Measurements from ENCODE around the gene PLEKHJ1. TPM values are rescaled to one million over a fixed set of nuclear protein-coding genes. Genes with fewer than 3 reads are reported as not detected.
A peak's percentile ranks its signal among the peaks of the same experiment; 100 is the strongest.

Gene PLEKHJ1
- total and polyA plus RNA-seq, 3 donors from 2014 or later, result 111 to 153 (median 126) TPM

DNA sequence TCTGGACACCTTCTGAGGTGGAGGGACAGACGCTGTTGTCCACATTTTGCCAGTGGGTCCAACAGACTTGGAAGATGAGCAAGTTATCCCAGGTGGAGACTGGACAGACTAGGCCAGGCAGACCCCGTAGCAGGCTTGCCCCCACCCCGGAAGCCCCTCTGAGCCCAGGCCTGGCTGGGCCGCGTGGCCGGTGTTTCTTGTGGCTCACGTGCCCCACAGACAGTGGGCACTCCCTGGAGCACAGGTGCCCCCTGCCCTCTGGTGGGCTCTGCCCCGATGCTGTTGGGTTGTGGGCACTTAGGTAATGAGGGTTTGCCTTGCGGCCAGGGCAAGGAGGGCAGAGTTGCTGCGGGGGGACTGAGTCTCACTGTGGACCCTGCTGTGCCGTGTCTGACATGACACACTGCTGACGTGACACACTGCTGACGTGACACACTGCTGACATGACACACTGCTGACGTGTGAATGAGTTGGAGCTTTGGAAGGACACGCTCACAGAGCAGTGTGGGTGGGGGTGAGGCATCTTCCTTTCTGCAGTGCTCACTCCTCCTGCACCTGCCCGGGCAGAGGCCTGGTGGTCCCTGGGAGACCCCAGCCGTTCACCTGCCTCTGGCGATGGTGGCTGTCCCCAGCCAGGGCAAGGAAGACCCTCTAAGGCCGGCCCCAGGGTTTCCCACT is 47.3 kb downstream of the PLEKHJ1 start:
- intact Hi-C loops (cut with DNase I; ENCODE audit: low total_unique reads), result no loop called here
- DNase-seq, result no peak
- Histone ChIP-seq H3K4me1 (peaks cover 12% of the 10 kb centered on the region), H3K27ac (no peak overlapping the region), H3K9me3 (no peaks in the 10 kb centered on the region), H3K4me3 (no peak overlapping the region), H3K27me3 (no peaks in the 10 kb centered on the region), H3K36me3 (ENCODE audit: low read depth, missing control alignments) (no peaks in the 10 kb centered on the region)
- 92 to 96% methylated on average over 4 to 19 of the region's 19 CpGs for WGBS, 2 donors
- TF ChIP-seq, protein P1, sequence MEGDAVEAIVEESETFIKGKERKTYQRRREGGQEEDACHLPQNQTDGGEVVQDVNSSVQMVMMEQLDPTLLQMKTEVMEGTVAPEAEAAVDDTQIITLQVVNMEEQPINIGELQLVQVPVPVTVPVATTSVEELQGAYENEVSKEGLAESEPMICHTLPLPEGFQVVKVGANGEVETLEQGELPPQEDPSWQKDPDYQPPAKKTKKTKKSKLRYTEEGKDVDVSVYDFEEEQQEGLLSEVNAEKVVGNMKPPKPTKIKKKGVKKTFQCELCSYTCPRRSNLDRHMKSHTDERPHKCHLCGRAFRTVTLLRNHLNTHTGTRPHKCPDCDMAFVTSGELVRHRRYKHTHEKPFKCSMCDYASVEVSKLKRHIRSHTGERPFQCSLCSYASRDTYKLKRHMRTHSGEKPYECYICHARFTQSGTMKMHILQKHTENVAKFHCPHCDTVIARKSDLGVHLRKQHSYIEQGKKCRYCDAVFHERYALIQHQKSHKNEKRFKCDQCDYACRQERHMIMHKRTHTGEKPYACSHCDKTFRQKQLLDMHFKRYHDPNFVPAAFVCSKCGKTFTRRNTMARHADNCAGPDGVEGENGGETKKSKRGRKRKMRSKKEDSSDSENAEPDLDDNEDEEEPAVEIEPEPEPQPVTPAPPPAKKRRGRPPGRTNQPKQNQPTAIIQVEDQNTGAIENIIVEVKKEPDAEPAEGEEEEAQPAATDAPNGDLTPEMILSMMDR (IDR thresholded peaks at IDR 0.05), result no peak
- TF ChIP-seq POLR2A (IDR thresholded peaks at IDR 0.05), result no peak

DNA sequence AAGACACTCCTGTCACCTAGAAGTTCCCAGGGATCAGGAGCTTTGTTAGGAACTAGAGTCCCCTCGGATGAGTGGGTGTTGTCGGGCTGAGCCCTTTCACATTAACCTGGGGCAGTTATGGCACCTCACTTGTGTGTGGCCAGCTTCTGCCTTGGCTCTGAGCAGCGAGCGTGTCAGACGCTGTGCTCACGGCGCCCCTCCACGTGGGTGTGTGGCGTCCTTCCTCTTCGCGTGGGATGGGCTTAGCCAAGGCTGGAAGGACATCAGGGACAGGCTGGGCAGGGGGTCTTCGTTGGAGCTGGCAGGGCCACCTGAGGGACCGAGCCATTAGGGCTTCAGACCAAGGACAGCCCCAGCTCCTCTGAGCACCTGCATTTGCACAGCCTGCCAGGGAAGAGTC is 49.0 kb downstream of the PLEKHJ1 start:
- intact Hi-C loops (cut with DNase I; ENCODE audit: low total_unique reads), result no loop called here
- no peak for DNase-seq
- Histone ChIP-seq H3K36me3 (ENCODE audit: low read depth, missing control alignments) (no peaks in the 10 kb centered on the region), H3K4me1 (peaks cover 12% of the 10 kb centered on the region), H3K27me3 (no peaks in the 10 kb centered on the region), H3K27ac (no peak overlapping the region), H3K4me3 (no peak overlapping the region), H3K9me3 (no peaks in the 10 kb centered on the region)
- TF ChIP-seq, protein P1 (IDR thresholded peaks at IDR 0.05), result no peak
- no peak for TF ChIP-seq POLR2A (IDR thresholded peaks at IDR 0.05)
- 79 to 91% methylated on average over 5 to 13 of the region's 13 CpGs for WGBS, 2 donors

DNA sequence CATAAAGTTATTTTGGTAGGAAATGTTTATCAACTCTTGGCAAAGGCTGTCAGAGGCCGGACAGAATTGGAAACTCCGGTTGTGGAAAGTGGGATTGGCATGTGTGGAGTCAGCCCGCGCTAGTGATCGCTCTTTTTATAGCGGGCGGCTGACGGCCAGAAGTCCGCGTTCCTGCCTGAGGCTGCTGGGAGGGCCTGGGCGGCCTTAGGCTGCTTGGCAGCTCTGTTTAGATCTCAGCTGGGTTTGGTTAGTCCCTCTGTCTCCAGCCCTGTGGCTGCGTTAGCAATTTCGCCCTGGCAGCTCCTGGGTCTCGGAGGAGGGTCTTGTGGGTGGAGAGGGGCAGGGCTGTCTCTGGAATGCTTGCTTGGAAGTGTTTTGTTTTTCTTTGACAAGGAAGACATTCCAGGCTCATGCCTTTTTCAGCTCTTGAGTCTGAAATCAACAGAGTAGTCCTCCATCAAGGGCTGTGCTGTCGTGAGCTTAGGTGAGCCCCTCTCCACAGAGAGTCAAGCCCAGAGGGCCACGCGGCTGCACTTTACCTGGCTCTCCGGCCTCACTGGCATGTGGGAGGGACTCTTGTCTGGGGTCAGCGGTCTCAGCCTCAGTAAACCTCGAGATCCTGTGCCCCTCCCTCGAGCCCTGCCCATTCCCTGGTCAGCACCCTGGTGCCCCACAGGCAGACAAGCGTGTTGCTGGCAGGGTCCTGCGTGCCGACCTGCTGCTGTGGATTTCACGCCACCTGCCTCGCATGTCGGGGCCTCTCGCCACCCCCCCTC is 49.9 kb downstream of the PLEKHJ1 start:
- Histone ChIP-seq H3K36me3 (ENCODE audit: low read depth, missing control alignments) (no peaks in the 10 kb centered on the region), H3K27ac (peak overlapping the region; percentile 24 to 59), H3K27me3 (no peaks in the 10 kb centered on the region), H3K4me1 (peaks cover 12% of the 10 kb centered on the region), H3K4me3 (no peak overlapping the region), H3K9me3 (no peaks in the 10 kb centered on the region)
- intact Hi-C loops (cut with DNase I; ENCODE audit: low total_unique reads), result no loop called here
- 44 to 61% methylated on average over 24 to 28 of the region's 28 CpGs for WGBS, 2 donors
- DNase-seq, result peak; percentile 75
- TF ChIP-seq, protein P1 (IDR thresholded peaks at IDR 0.05), result no peak
- no peak for TF ChIP-seq POLR2A (IDR thresholded peaks at IDR 0.05)

DNA sequence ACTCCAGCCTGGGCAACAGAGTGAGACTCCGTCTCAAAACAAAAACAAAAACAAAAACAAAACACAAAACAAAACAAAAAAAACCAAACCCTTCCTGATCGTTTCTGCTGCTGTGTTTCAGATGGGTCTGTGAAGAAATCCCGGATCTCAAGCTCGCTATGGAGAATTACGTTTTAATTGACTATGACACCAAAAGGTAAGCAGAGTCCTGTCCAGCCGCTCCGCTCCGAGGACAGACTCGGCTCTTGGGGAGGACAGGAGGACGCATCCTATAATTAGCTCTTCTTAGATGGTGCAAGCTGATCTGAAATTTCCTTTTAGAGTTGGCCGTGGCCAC is 50.4 kb downstream of the PLEKHJ1 start:
- 46 to 68% methylated on average over 11 of the region's 11 CpGs for WGBS, 2 donors
- no peaks in the 10 kb centered on the region for H3K27me3 ChIP-seq
- no peaks in the 10 kb centered on the region for H3K36me3 ChIP-seq (ENCODE audit: low read depth, missing control alignments)
- intact Hi-C loops (cut with DNase I; ENCODE audit: low total_unique reads), result no loop called here
- TF ChIP-seq POLR2A (IDR thresholded peaks at IDR 0.05), result no peak
- TF ChIP-seq, protein P1 (IDR thresholded peaks at IDR 0.05), result no peak
- peaks cover 12% of the 10 kb centered on the region for H3K4me1 ChIP-seq
- no peak overlapping the region for H3K4me3 ChIP-seq
- DNase-seq, result no peak
- no peaks in the 10 kb centered on the region for H3K9me3 ChIP-seq
- peak overlapping the region; percentile 24 to 53 for H3K27ac ChIP-seq
